Adrenal gland (tissue), 12 donors: Measurements from ENCODE around the gene CHST8. TPM values are rescaled to one million over a fixed set of nuclear protein-coding genes. Genes with fewer than 3 reads are reported as not detected.

Experiments used
- DNase-seq, 7 donors: peaks; one replicate each; pipeline ENCODE4 v3.0.0-alpha.2; 2019 to 2020
- H3K27ac ChIP-seq, 5 donors: fragments of 200-600 bp; sonication (generic) in 4 of 5; 1 replicate in 3 of 5; 2 replicates in 2 of 5; pipeline versions ENCODE4 v1.5.1 to v1.8.0; 2016 to 2020; ENCODE audit warnings: mild to moderate bottlenecking in 1 of 5
- H3K27me3 ChIP-seq: fragments of 200-600 bp; 2 replicates; pipeline ENCODE4 v1.8.0; 2021
- H3K36me3 ChIP-seq, 2 donors: fragments of 200-600 bp; replicated peaks in 1 of 2; 1 replicate in 1 of 2; 2 replicates in 1 of 2; pipeline versions ENCODE4 v1.5.1 to v1.8.0; 2018 to 2022
- H3K4me1 ChIP-seq, 2 donors: fragments of 200-600 bp; replicated peaks in 1 of 2; 1 replicate in 1 of 2; 2 replicates in 1 of 2; pipeline versions ENCODE4 v1.5.1 to v1.8.0; 2018 to 2021
- H3K4me3 ChIP-seq, 4 donors: fragments of 200-600 bp; sonication (generic) in 3 of 4; one replicate each; pipeline ENCODE4 v1.5.1; 2016 to 2018
- H3K9me3 ChIP-seq, 3 donors: fragments of 200-600 bp; sonication (generic) in 1 of 3; replicated peaks in 1 of 3; 1 replicate in 2 of 3; 2 replicates in 1 of 3; pipeline versions ENCODE4 v1.5.1 to v1.8.0; 2016 to 2021
- POLR2A ChIP-seq, 2 donors: fragments of 450-650 bp; IDR thresholded peaks; one replicate each; pipeline ENCODE4 v1.6.1; 2017; ENCODE audit warnings: antibody characterized with exemption in 2 of 2, mild to moderate bottlenecking in 2 of 2, moderate library complexity in 1 of 2
- WGBS, 4 donors: extraction: QIAGEN DNeasy Blood & Tissue Kit in 2 of 4; methylation state at CpG; one replicate each; pipeline versions ENCODE4 v1.1.5 to v1.1.7; 2013 to 2017; 5-methylcytosine and 5-hydroxymethylcytosine counted together
- intact Hi-C, 2 donors: fragments of 100-400 bp; cut with DNase I; formaldehyde crosslinking; loops; one replicate each; pipeline versions ENCODE4 v1.14.1 to v1.15.0; 2022 to 2023
- polyA plus RNA-seq, 3 donors: library from polyadenylated mRNA; stranded (reverse); fragments of 200-250 nt in 2 of 3; fragments of 350-450 nt in 1 of 3; fragmentation: Illumina TruSeq in 1 of 3; extraction: RNeasy Lipid Tissue Mini Kit (QIAGEN cat#74804) in 1 of 3; gene quantifications; one replicate each; pipeline ENCODE4 v1.2.3, GENCODE V29; 2013 to 2014
- total RNA-seq, 9 donors: library from RNA; depleted of rRNA in 4 of 9; stranded (reverse); fragments of >200 nt in 4 of 9; fragments of 120-200 nt in 1 of 9; fragmentation: NEBNext Ultra II Directional in 1 of 9; extraction: Animal tissue kit (Norgen Biotek cat#: 25700) in 1 of 9; gene quantifications; one replicate each; pipeline versions ENCODE4 v1.1.0 to v1.2.4, GENCODE V29; 2013 to 2023
- TF ChIP-seq, protein P1 (sequence below), 6 experiments: fragments of 450-650 bp in 4 of 6; fragments of 200-600 bp in 2 of 6; sonication (generic) in 1 of 6; IDR thresholded peaks; 1 replicate in 5 of 6; 2 replicates in 1 of 6; pipeline versions ENCODE4 v1.5.1 to v1.8.0; 2016 to 2021; ENCODE audit warnings: antibody characterized with exemption in 6 of 6, mild to moderate bottlenecking in 2 of 6, moderate library complexity in 1 of 6
- donor health status: healthy with polysubstance abuse.
- donor health status: Bipolar disorder and iron deficiency.
- donor health status: DM: yes; HTN: yes; CAD: no.
- donor health status: DM: no; HTN: no; CAD: no.
- donor health status: DM: no; HTN: no; CAD: no.
- donor health status: DM: yes; HTN: yes; CAD: no.

Gene CHST8
- total and polyA plus RNA-seq, 12 donors = 0.06 to 1.9 (median 0.61) TPM; not detected in 4

DNA sequence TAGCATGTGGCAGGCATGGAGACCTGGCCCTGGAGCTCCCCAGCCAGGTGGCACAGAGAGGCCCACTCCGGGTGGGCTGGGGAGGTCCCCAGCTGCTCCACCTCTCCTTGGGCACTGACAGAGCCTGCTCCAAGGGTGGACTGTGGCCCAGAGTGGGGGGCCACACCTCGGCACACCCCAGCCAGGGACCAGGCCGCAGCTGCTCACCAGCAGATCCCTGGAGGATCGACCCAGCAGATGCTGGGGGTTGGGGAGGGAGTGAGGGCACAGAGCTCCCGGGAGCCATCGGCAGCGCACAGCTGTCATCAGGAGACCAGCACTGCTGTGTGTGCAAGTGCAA lies 102.9 kb downstream of the CHST8 start:
- TF ChIP-seq, protein P1, sequence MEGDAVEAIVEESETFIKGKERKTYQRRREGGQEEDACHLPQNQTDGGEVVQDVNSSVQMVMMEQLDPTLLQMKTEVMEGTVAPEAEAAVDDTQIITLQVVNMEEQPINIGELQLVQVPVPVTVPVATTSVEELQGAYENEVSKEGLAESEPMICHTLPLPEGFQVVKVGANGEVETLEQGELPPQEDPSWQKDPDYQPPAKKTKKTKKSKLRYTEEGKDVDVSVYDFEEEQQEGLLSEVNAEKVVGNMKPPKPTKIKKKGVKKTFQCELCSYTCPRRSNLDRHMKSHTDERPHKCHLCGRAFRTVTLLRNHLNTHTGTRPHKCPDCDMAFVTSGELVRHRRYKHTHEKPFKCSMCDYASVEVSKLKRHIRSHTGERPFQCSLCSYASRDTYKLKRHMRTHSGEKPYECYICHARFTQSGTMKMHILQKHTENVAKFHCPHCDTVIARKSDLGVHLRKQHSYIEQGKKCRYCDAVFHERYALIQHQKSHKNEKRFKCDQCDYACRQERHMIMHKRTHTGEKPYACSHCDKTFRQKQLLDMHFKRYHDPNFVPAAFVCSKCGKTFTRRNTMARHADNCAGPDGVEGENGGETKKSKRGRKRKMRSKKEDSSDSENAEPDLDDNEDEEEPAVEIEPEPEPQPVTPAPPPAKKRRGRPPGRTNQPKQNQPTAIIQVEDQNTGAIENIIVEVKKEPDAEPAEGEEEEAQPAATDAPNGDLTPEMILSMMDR (IDR thresholded peaks at IDR 0.05) = no peak
- TF ChIP-seq POLR2A (IDR thresholded peaks at IDR 0.05) = no peak
- WGBS, 4 donors = 38 to 68% (median 66%) methylated on average over 3 to 7 of the region's 7 CpGs
- no peak for DNase-seq
- Histone ChIP-seq H3K9me3 (no peaks in the 10 kb centered on the region), H3K4me1 (no peaks in the 10 kb centered on the region), H3K27me3 (no peaks in the 10 kb centered on the region), H3K36me3 (no peaks in the 10 kb centered on the region), H3K27ac (no peak overlapping the region), H3K4me3 (no peak overlapping the region)
- intact Hi-C loops = no loop called here

DNA sequence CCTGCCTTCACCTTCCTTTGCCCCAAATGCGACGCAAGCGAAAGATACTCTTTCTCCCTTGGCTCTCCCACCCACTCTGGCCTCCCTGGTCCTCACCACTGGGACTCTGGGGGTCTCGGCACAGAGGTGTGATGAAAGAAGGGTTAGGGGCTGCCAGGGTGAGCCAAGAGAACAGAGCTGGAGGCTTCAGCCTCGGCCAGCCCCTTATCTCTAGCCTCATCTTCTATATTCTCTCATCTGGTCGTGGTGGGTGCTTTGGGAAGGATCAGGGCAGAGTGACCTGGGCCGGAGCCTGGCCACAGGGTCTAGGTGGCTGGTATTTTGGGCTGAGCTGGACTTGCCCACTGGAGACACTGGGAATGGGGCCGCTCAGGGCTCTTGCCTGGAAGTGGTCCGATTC lies 103.8 kb downstream of the CHST8 start:
- no peak for DNase-seq
- WGBS, 4 donors = 70 to 84% (median 73%) methylated on average over 8 to 9 of the region's 9 CpGs
- TF ChIP-seq, protein P1 (IDR thresholded peaks at IDR 0.05) = no peak
- TF ChIP-seq POLR2A (IDR thresholded peaks at IDR 0.05) = no peak
- no peaks in the 10 kb centered on the region for H3K9me3 ChIP-seq
- no peaks in the 10 kb centered on the region for H3K27me3 ChIP-seq
- no peak overlapping the region for H3K27ac ChIP-seq
- no peak overlapping the region for H3K4me3 ChIP-seq
- H3K36me3 ChIP-seq = no peaks in the 10 kb centered on the region
- intact Hi-C loops = no loop called here
- no peaks in the 10 kb centered on the region for H3K4me1 ChIP-seq

DNA sequence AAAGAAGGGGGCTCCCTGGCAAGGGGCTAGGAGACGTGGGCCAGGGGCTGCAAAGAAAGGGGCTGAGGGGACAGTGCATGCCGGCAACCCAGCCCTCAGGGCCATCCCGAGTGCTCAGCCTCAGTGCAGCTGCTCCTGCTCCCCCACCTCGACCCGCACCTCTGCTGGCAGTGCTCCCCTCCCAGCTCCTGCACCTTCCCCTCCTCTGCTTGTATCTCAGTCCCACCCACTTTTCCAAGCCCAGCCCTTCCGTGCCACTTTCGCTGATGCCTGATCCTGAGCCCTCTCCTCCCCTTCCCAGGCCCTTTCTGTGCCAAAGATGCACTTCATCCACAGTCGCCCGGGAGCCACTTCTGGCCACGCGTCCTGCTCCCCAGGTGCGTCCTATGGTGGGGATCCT lies 105.0 kb downstream of the CHST8 start:
- H3K4me3 ChIP-seq = no peak overlapping the region
- DNase-seq = no peak
- no peaks in the 10 kb centered on the region for H3K36me3 ChIP-seq
- no peaks in the 10 kb centered on the region for H3K9me3 ChIP-seq
- WGBS, 4 donors = 48 to 62% (median 59%) methylated on average over 11 to 12 of the region's 12 CpGs
- H3K4me1 ChIP-seq = no peaks in the 10 kb centered on the region
- H3K27ac ChIP-seq = no peak overlapping the region
- intact Hi-C loops = no loop called here
- no peaks in the 10 kb centered on the region for H3K27me3 ChIP-seq
- no peak for TF ChIP-seq POLR2A (IDR thresholded peaks at IDR 0.05)
- TF ChIP-seq, protein P1 (IDR thresholded peaks at IDR 0.05) = no peak

DNA sequence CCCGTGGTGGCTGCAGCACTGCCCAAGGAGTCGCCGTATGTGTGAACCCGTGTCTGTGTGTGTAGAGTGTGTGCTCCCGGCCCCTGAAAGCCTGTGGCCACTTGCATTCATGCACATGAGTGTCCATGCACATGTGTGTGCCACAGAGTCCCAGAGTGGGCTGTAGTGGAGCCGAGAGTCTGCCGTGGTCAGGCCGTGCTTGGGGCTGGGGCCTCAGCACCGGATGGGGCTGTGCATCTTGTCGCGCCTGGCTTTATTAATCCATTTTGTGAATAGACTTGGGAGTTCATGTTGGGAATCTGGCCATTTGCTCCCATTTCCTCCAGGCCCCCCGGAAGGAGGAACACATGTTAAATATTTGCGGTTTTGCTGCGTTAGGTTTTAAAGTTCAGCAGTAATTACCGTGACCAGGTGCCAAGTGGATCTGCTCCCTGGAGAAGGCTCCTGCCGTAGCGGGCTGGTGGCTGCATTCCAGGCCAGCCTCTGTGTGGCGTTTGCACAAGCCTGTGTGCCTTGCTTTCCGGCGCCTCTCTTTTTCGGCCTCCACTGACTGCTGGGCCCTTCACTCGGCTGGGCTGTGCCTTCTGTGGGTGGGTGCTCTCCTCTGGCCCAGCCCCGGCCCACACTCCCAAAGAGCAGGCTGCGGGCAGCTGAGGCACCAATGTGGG lies 105.7 kb downstream of the CHST8 start:
- no peak for TF ChIP-seq POLR2A (IDR thresholded peaks at IDR 0.05)
- TF ChIP-seq, protein P1 (IDR thresholded peaks at IDR 0.05) = no peak
- WGBS, 4 donors = 71 to 76% (median 75%) methylated on average over 13 to 24 of the region's 24 CpGs
- no peak for DNase-seq
- intact Hi-C loops = no loop called here
- Histone ChIP-seq H3K27ac (no peak overlapping the region), H3K4me1 (no peaks in the 10 kb centered on the region), H3K9me3 (no peaks in the 10 kb centered on the region), H3K36me3 (no peaks in the 10 kb centered on the region), H3K4me3 (no peak overlapping the region), H3K27me3 (no peaks in the 10 kb centered on the region)
